GM23338 (cell line): ENCODE data around the gene ANGPT4. TPM values are rescaled to one million over a fixed set of nuclear protein-coding genes. Genes with fewer than 3 reads are reported as not detected.

ENCODE experiments used
- ATAC-seq: fragments of 200-7000 bp; cut with Tn5 transposase; 3 replicates; pipeline ENCODE4 v1.9.1; 2020
- DNase-seq: peaks from one replicate; pipeline ENCODE4 v3.0.0-alpha.2; 2015; ENCODE audit warnings: low spot score
- H2AFZ ChIP-seq: fragments of 200-600 bp; sonication (generic); 2 replicates; pipeline ENCODE4 v1.8.0; 2016; ENCODE audit warnings: antibody characterized with exemption, mild to moderate bottlenecking, moderate library complexity
- H3F3A ChIP-seq: fragments of 200-600 bp; sonication (generic); replicated peaks from 2 replicates; pipeline ENCODE4 v1.8.0; 2017; ENCODE audit warnings: antibody characterized with exemption, mixed run types, low read depth
- H3K27ac ChIP-seq: fragments of 200-600 bp; sonication (generic); 2 replicates; pipeline ENCODE4 v1.6.1; 2016; ENCODE audit warnings: low read depth
- H3K27me3 ChIP-seq: fragments of 200-600 bp; sonication (generic); 2 replicates; pipeline ENCODE4 v1.8.0; 2016; ENCODE audit warnings: mild to moderate bottlenecking, mixed run types, moderate library complexity; ENCODE audit not compliant: insufficient read depth
- H3K36me3 ChIP-seq: fragments of 200-600 bp; sonication (generic); 2 replicates; pipeline ENCODE4 v1.8.0; 2016; ENCODE audit warnings: mild to moderate bottlenecking; ENCODE audit not compliant: insufficient read depth
- H3K4me1 ChIP-seq: fragments of 200-600 bp; sonication (generic); 2 replicates; pipeline ENCODE4 v1.8.0; 2016; ENCODE audit warnings: mild to moderate bottlenecking, moderate library complexity; ENCODE audit not compliant: insufficient read depth
- H3K4me2 ChIP-seq: fragments of 200-600 bp; sonication (generic); 2 replicates; pipeline ENCODE4 v1.7.1; 2017; ENCODE audit warnings: mixed run types
- H3K4me3 ChIP-seq: fragments of 200-600 bp; sonication (generic); 2 replicates; pipeline ENCODE4 v1.6.1; 2016; ENCODE audit warnings: mixed run types
- H3K79me2 ChIP-seq: fragments of 200-600 bp; sonication (generic); replicated peaks from 2 replicates; pipeline ENCODE4 v1.8.0; 2017; ENCODE audit warnings: mild to moderate bottlenecking; ENCODE audit not compliant: insufficient read depth
- H3K9me2 ChIP-seq: fragments of 200-600 bp; sonication (generic); 2 replicates; pipeline ENCODE4 v1.8.0; 2017; ENCODE audit not compliant: insufficient read depth
- H4K20me1 ChIP-seq: fragments of 200-600 bp; sonication (generic); replicated peaks from 2 replicates; pipeline ENCODE4 v1.8.0; 2017; ENCODE audit warnings: mild to moderate bottlenecking; ENCODE audit not compliant: insufficient read depth
- H3K27ac Mint-ChIP-seq: 2 replicates; pipeline ENCODE4 v1.8.0; 2020; ENCODE audit warnings: inconsistent platforms, mild to moderate bottlenecking, moderate library complexity, mixed read lengths
- H3K27me3 Mint-ChIP-seq: 3 replicates; pipeline ENCODE4 v1.8.0; 2022; ENCODE audit warnings: low read depth, mild to moderate bottlenecking, moderate library complexity, mixed read lengths, inconsistent platforms; ENCODE audit not compliant: insufficient read depth, poor library complexity
- H3K36me3 Mint-ChIP-seq: 3 replicates; pipeline ENCODE4 v1.8.0; 2021; ENCODE audit warnings: low read depth, mild to moderate bottlenecking, inconsistent platforms, moderate library complexity, mixed read lengths
- H3K4me1 Mint-ChIP-seq: 3 replicates; pipeline ENCODE4 v1.8.0; 2020; ENCODE audit warnings: mild to moderate bottlenecking, inconsistent platforms, mixed read lengths
- H3K4me3 Mint-ChIP-seq: 3 replicates; pipeline ENCODE4 v1.8.0; 2021; ENCODE audit warnings: moderate library complexity, mild to moderate bottlenecking, inconsistent platforms, mixed read lengths
- H3K9me3 Mint-ChIP-seq: 3 replicates; pipeline ENCODE4 v1.8.0; 2020; ENCODE audit warnings: moderate library complexity, mild to moderate bottlenecking, inconsistent platforms, mixed read lengths
- CREB1 ChIP-seq: fragments of 250-450 bp; sonication (Bioruptor Pico); IDR thresholded peaks from 2 replicates; pipeline ENCODE4 v1.5.0; 2020; ENCODE audit warnings: low read depth, mild to moderate bottlenecking, moderate library complexity
- EZH2 ChIP-seq: fragments of 200-600 bp; sonication (generic); IDR thresholded peaks from one replicate; pipeline ENCODE4 v1.8.0; 2017; ENCODE audit warnings: antibody characterized with exemption, mild to moderate bottlenecking, low read depth; ENCODE audit not compliant: unreplicated experiment
- EZH2phosphoT487 ChIP-seq: fragments of 200-600 bp; sonication (generic); IDR thresholded peaks from one replicate; pipeline ENCODE4 v1.8.1; 2018; ENCODE audit warnings: antibody characterized with exemption; ENCODE audit not compliant: unreplicated experiment
- JUNB ChIP-seq: IDR thresholded peaks from one replicate; pipeline ENCODE4 v1.6.1; 2016; ENCODE audit warnings: antibody characterized with exemption; ENCODE audit not compliant: unreplicated experiment
- NANOG ChIP-seq: IDR thresholded peaks from 2 replicates; pipeline ENCODE4 v1.6.1; 2016; ENCODE audit warnings: antibody characterized with exemption, borderline replicate concordance
- POLR2AphosphoS5 ChIP-seq: IDR thresholded peaks from 2 replicates; pipeline ENCODE4 v1.6.1; 2016; ENCODE audit warnings: antibody characterized with exemption, low read depth
- STAT1 ChIP-seq: IDR thresholded peaks from one replicate; pipeline ENCODE4 v1.6.1; 2016; ENCODE audit warnings: antibody characterized with exemption; ENCODE audit not compliant: unreplicated experiment
- ZNF114 ChIP-seq: fragments of 250-450 bp; sonication (Bioruptor Pico); IDR thresholded peaks from 2 replicates; pipeline ENCODE4 v1.5.0; 2020; ENCODE audit warnings: mild to moderate bottlenecking, moderate library complexity
- ZNF331 ChIP-seq: fragments of 250-450 bp; sonication (Bioruptor Pico); IDR thresholded peaks from 2 replicates; pipeline ENCODE4 v1.5.0; 2020; ENCODE audit warnings: low read depth, mild to moderate bottlenecking, moderate library complexity
- polyA plus RNA-seq: library from polyadenylated mRNA; unstranded; fragments of >200 nt; fragmentation: Nextera tagmentation; extraction: Ambion mirVana; gene quantifications from 2 replicates; pipeline ENCODE4 v1.2.1, GENCODE V29; 2016
- total RNA-seq: library from RNA; depleted of rRNA; stranded (reverse); fragments of >200 nt; shearing (Covaris generic); gene quantifications from 2 replicates; pipeline ENCODE4 v1.2.3, GENCODE V29; 2014
- TF ChIP-seq, protein P1 (sequence below): IDR thresholded peaks from one replicate; pipeline ENCODE4 v1.6.1; 2018; ENCODE audit warnings: antibody characterized with exemption; ENCODE audit not compliant: unreplicated experiment
- TF ChIP-seq, protein P2 (sequence below), 2 experiments: fragments of 200-600 bp in 1 of 2; sonication (generic) in 1 of 2; conservative IDR thresholded peaks; 2 replicates each; pipeline versions ENCODE4 v1.5.1 to v1.6.1; 2016 to 2017; ENCODE audit warnings: antibody characterized with exemption in 2 of 2, low read depth in 2 of 2, mild to moderate bottlenecking in 2 of 2, moderate library complexity in 1 of 2
- TF ChIP-seq, protein P3 (sequence below): fragments of 250-450 bp; sonication (Bioruptor Pico); IDR thresholded peaks from 2 replicates; pipeline ENCODE4 v1.5.0; 2020; ENCODE audit warnings: mild to moderate bottlenecking, moderate library complexity
- TF ChIP-seq, protein P4 (sequence below): IDR thresholded peaks from 2 replicates; pipeline ENCODE4 v1.6.1; 2016; ENCODE audit warnings: antibody characterized with exemption

The ANGPT4 gene
- total and polyA plus RNA-seq, 2 experiments from 2014 or later, result 0.17 TPM; not detected in 1

DNA sequence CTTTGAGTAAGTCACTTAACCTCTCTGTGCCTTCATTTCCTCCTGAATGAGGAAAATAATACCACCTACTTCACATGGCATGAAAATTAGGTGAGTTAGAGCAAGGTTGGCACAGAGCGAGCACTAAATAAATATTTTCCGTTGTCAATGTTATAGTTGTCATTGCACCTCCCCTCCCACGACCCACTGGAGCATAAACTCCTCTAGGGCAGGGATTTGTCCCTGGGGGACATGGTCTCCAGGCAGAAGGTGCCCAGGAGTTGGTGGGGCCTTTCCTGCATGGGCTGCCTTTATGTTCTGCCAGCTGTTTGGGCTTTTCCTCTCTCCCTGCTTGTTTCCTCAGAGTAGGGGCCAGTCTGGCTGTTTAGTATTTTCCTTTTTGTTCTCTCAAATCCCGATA, 1.3 kb upstream of the ANGPT4 start:
- Histone ChIP-seq H3F3A (no peaks in the 10 kb centered on the region), H3K4me2 (no peak overlapping the region), H3K27ac (no peak overlapping the region), H4K20me1 (no peaks in the 10 kb centered on the region), H3K4me1 (no peaks in the 10 kb centered on the region), H3K4me3 (no peak overlapping the region), H3K9me2 (no peaks in the 10 kb centered on the region), H2AFZ (no peak overlapping the region), H3K36me3 (no peaks in the 10 kb centered on the region), H3K27me3 (no peaks in the 10 kb centered on the region), H3K79me2 (no peaks in the 10 kb centered on the region)
- no peak for ATAC-seq
- H3K9me3 Mint-ChIP-seq, result peaks cover 4% of the 10 kb centered on the region
- no peaks in the 10 kb centered on the region for H3K36me3 Mint-ChIP-seq
- H3K27ac Mint-ChIP-seq, result no peak overlapping the region
- peaks cover 20% of the 10 kb centered on the region for H3K4me1 Mint-ChIP-seq
- DNase-seq, result no peak
- H3K4me3 Mint-ChIP-seq, result no peak overlapping the region; the same call in 2 of the 3 replicates
- TF ChIP-seq POLR2AphosphoS5, result no peak
- no peak for TF ChIP-seq JUNB
- TF ChIP-seq ZNF331 (CRISPR knock-in tag), result no peak
- TF ChIP-seq, protein P1, sequence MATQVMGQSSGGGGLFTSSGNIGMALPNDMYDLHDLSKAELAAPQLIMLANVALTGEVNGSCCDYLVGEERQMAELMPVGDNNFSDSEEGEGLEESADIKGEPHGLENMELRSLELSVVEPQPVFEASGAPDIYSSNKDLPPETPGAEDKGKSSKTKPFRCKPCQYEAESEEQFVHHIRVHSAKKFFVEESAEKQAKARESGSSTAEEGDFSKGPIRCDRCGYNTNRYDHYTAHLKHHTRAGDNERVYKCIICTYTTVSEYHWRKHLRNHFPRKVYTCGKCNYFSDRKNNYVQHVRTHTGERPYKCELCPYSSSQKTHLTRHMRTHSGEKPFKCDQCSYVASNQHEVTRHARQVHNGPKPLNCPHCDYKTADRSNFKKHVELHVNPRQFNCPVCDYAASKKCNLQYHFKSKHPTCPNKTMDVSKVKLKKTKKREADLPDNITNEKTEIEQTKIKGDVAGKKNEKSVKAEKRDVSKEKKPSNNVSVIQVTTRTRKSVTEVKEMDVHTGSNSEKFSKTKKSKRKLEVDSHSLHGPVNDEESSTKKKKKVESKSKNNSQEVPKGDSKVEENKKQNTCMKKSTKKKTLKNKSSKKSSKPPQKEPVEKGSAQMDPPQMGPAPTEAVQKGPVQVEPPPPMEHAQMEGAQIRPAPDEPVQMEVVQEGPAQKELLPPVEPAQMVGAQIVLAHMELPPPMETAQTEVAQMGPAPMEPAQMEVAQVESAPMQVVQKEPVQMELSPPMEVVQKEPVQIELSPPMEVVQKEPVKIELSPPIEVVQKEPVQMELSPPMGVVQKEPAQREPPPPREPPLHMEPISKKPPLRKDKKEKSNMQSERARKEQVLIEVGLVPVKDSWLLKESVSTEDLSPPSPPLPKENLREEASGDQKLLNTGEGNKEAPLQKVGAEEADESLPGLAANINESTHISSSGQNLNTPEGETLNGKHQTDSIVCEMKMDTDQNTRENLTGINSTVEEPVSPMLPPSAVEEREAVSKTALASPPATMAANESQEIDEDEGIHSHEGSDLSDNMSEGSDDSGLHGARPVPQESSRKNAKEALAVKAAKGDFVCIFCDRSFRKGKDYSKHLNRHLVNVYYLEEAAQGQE, result no peak
- TF ChIP-seq STAT1, result no peak
- TF ChIP-seq CREB1 (CRISPR knock-in tag), result no peak
- TF ChIP-seq EZH2phosphoT487, result no peak
- TF ChIP-seq EZH2, result no peak
- TF ChIP-seq, protein P2, sequence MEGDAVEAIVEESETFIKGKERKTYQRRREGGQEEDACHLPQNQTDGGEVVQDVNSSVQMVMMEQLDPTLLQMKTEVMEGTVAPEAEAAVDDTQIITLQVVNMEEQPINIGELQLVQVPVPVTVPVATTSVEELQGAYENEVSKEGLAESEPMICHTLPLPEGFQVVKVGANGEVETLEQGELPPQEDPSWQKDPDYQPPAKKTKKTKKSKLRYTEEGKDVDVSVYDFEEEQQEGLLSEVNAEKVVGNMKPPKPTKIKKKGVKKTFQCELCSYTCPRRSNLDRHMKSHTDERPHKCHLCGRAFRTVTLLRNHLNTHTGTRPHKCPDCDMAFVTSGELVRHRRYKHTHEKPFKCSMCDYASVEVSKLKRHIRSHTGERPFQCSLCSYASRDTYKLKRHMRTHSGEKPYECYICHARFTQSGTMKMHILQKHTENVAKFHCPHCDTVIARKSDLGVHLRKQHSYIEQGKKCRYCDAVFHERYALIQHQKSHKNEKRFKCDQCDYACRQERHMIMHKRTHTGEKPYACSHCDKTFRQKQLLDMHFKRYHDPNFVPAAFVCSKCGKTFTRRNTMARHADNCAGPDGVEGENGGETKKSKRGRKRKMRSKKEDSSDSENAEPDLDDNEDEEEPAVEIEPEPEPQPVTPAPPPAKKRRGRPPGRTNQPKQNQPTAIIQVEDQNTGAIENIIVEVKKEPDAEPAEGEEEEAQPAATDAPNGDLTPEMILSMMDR (conservative IDR thresholded peaks at IDR 0.05; ENCODE audit: low read depth in 2 of 2), result no peak
- TF ChIP-seq, protein P3, sequence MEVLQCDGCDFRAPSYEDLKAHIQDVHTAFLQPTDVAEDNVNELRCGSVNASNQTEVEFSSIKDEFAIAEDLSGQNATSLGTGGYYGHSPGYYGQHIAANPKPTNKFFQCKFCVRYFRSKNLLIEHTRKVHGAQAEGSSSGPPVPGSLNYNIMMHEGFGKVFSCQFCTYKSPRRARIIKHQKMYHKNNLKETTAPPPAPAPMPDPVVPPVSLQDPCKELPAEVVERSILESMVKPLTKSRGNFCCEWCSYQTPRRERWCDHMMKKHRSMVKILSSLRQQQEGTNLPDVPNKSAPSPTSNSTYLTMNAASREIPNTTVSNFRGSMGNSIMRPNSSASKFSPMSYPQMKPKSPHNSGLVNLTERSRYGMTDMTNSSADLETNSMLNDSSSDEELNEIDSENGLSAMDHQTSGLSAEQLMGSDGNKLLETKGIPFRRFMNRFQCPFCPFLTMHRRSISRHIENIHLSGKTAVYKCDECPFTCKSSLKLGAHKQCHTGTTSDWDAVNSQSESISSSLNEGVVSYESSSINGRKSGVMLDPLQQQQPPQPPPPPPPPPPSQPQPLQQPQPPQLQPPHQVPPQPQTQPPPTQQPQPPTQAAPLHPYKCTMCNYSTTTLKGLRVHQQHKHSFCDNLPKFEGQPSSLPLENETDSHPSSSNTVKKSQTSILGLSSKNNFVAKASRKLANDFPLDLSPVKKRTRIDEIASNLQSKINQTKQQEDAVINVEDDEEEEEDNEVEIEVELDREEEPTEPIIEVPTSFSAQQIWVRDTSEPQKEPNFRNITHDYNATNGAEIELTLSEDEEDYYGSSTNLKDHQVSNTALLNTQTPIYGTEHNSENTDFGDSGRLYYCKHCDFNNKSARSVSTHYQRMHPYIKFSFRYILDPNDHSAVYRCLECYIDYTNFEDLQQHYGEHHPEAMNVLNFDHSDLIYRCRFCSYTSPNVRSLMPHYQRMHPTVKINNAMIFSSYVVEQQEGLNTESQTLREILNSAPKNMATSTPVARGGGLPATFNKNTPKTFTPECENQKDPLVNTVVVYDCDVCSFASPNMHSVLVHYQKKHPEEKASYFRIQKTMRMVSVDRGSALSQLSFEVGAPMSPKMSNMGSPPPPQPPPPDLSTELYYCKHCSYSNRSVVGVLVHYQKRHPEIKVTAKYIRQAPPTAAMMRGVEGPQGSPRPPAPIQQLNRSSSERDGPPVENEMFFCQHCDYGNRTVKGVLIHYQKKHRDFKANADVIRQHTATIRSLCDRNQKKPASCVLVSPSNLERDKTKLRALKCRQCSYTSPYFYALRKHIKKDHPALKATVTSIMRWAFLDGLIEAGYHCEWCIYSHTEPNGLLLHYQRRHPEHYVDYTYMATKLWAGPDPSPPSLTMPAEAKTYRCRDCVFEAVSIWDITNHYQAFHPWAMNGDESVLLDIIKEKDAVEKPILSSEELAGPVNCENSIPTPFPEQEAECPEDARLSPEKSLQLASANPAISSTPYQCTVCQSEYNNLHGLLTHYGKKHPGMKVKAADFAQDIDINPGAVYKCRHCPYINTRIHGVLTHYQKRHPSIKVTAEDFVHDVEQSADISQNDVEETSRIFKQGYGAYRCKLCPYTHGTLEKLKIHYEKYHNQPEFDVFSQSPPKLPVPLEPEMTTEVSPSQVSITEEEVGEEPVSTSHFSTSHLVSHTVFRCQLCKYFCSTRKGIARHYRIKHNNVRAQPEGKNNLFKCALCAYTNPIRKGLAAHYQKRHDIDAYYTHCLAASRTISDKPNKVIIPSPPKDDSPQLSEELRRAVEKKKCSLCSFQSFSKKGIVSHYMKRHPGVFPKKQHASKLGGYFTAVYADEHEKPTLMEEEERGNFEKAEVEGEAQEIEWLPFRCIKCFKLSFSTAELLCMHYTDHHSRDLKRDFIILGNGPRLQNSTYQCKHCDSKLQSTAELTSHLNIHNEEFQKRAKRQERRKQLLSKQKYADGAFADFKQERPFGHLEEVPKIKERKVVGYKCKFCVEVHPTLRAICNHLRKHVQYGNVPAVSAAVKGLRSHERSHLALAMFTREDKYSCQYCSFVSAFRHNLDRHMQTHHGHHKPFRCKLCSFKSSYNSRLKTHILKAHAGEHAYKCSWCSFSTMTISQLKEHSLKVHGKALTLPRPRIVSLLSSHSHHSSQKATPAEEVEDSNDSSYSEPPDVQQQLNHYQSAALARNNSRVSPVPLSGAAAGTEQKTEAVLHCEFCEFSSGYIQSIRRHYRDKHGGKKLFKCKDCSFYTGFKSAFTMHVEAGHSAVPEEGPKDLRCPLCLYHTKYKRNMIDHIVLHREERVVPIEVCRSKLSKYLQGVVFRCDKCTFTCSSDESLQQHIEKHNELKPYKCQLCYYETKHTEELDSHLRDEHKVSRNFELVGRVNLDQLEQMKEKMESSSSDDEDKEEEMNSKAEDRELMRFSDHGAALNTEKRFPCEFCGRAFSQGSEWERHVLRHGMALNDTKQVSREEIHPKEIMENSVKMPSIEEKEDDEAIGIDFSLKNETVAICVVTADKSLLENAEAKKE (CRISPR knock-in tag), result no peak
- TF ChIP-seq, protein P4, sequence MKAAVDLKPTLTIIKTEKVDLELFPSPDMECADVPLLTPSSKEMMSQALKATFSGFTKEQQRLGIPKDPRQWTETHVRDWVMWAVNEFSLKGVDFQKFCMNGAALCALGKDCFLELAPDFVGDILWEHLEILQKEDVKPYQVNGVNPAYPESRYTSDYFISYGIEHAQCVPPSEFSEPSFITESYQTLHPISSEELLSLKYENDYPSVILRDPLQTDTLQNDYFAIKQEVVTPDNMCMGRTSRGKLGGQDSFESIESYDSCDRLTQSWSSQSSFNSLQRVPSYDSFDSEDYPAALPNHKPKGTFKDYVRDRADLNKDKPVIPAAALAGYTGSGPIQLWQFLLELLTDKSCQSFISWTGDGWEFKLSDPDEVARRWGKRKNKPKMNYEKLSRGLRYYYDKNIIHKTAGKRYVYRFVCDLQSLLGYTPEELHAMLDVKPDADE, result no peak
- TF ChIP-seq ZNF114 (CRISPR knock-in tag), result no peak
- TF ChIP-seq NANOG, result no peak
- H3K27me3 Mint-ChIP-seq, result peaks cover 5% of the 10 kb centered on the region
